Measurements from ENCODE around the gene IL17RB. TPM values are rescaled to one million over a fixed set of nuclear protein-coding genes. Genes with fewer than 3 reads are reported as not detected.

IL17RB gene

DNA sequence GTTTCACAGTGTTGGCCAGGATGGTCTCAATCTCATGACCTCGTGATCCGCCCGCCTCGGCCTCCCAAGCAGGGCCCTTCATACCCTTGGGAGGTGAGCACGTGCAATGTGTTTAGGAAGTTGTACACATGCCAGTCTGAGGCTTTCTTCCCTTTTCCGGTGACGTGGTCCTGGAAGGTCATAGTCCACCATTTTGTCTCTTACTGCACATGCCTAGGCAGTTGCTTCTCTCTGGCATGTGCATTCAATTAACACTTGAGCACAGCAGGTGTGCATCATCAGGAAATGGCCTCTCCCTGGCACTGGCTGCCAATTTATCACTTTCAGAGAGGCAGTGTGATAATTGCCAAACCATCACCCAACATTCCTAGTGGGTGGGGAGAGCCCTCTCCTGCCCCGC is 67.0 kb downstream of the IL17RB start:
- Histone ChIP-seq H2AFZ (ENCODE audit: low read depth, low read length) (no peak overlapping the region), H4K91ac (ENCODE audit: low read length) (no peak overlapping the region), H2AK5ac (ENCODE audit: low read length, severe bottlenecking) (no peak overlapping the region), H3K4me2 (ENCODE audit: low read length, poor library complexity, severe bottlenecking) (no peak overlapping the region), H3K27me3 (ENCODE audit: control insufficient read depth in 1 of 2, insufficient read depth in 1 of 2, low read length in 2 of 2) (peaks cover 0 to 18% of the 10 kb centered on the region in 2 experiments), H2BK5ac (ENCODE audit: low read depth, low read length, poor library complexity, severe bottlenecking) (no peak overlapping the region), H3K79me1 (replicated peaks; ENCODE audit: low read length, poor library complexity, severe bottlenecking) (no peaks in the 10 kb centered on the region), H3K23ac (ENCODE audit: low read length in 2 of 2) (no peak overlapping the region), H3K4me1 (ENCODE audit: control insufficient read depth, insufficient read depth, low read depth, low read length) (no peaks in the 10 kb centered on the region), H4K8ac (ENCODE audit: low read length) (no peak overlapping the region), H2BK15ac (ENCODE audit: low read depth, poor library complexity, severe bottlenecking) (no peak overlapping the region), H3K9ac (ENCODE audit: low read length) (no peak overlapping the region), H3K18ac (ENCODE audit: low read depth in 1 of 2, low read length in 2 of 2) (no peak overlapping the region), H3K27ac (ENCODE audit: low read length, poor library complexity, severe bottlenecking) (no peak overlapping the region), H3K36me3 (ENCODE audit: control insufficient read depth in 1 of 2, insufficient read depth in 2 of 2, low read depth in 1 of 2, low read length in 2 of 2) (no peaks in the 10 kb centered on the region), H3K9me3 (ENCODE audit: control insufficient read depth, low read length) (no peaks in the 10 kb centered on the region), H2BK120ac (ENCODE audit: low read depth, low read length) (no peak overlapping the region), H3K4ac (ENCODE audit: low read depth in 1 of 2, low read length in 2 of 2) (no peak overlapping the region), H3K4me3 (ENCODE audit: insufficient read depth in 1 of 2, low read depth in 1 of 2, low read length in 2 of 2) (no peak overlapping the region), H2BK12ac (ENCODE audit: low read length in 2 of 2) (no peak overlapping the region), H3K14ac (ENCODE audit: low read length in 2 of 2) (no peak overlapping the region)
- no peak for DNase-seq
- WGBS: 90% methylated on average over 7 of the region's 8 CpGs

Small RNA genes lying within 50 kb of the gene (small RNA-seq; reads per million reads assigned to genes)
- gene AC012467.1 (ENCODE audit: low read depth): not detected
